SW 1271 (cell line): Measurements from ENCODE around the gene RAB40A.
"Not testable (repeated sequence)": the region's sequence is repeated elsewhere in the genome, so short reads cannot be mapped to it uniquely, and the experiment has no call there.

Source experiments
- DNase-seq, 2 experiments: peaks; one replicate each; lab custom pipeline; 2025; lab: John Stamatoyannopoulos, UW

RAB40A gene

DNA sequence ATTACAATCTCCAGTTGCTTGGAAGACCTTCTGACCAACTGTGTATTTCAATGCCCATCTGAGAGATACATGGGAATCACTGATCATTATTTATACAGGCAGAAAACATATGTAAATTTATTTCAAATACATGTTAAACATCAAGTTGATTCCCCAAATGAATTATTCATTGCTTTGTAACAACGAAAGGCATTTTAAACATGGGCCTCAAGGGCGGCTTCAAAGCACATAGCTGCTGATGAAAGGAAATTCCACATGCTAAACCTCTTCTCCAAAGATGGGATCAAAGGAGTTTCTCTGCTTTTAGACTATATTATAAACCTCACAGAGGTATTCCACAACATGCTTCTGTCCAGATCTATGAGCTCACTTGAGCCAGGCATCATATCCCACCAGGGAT, 4.3 kb upstream of the RAB40A start:
- DNase-seq, result no peak

DNA sequence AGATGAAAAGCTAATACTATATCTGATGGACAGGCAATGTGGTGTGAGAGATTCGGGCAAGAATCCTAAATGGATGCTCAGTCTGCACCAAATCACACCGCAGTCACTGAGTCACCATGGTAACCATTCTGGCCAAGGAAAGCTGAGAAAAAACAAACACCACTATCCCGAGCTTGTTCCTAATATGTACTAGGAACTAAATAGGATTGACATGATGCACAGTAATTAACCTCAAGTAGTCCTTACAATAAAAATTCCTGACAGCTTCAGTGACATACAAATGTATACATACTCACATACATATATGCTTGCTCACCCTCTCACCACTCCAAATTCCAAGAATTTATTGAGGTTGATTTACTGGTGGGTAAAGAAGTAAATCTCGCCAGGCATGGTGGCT, 1.1 kb upstream of the RAB40A start:
- DNase-seq, result no peak

DNA sequence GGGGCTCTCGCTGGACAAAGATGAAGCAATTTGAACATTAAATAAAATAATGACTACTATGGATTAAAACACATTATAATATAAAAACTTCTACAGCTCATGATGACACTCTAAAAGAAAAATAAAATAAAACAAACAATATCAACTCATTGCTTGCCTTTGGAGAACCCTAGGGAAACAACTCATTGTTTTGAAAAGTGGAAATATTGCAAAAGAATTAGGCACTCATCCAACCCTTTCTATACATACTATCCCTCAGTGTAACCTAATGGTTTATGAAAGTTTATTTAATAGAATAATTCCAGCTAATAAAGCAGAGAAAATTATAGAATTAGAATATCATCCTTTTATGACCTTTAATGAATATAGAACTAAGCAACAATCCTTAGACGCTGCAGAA, 718 bp downstream of the RAB40A start:
- no peak for DNase-seq

DNA sequence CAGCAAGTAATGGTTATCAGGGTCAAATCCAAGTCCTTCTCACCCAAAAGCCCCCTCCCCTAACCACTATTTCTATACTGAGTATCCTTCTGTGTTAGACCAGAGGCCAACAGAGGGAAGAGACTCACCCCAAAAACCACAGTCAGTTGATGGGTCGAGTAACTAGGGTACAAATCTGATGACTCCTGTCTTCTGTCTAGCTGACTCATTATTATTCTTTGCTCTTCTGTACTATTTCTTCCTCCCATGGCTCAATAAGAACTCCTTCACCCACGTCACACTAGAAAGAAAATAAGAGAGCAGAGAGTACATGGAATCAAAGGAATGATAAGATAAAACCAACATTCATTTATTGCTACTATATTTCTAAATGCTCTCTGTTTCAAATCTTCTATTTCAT, 2.0 kb downstream of the RAB40A start:
- no peak for DNase-seq

DNA sequence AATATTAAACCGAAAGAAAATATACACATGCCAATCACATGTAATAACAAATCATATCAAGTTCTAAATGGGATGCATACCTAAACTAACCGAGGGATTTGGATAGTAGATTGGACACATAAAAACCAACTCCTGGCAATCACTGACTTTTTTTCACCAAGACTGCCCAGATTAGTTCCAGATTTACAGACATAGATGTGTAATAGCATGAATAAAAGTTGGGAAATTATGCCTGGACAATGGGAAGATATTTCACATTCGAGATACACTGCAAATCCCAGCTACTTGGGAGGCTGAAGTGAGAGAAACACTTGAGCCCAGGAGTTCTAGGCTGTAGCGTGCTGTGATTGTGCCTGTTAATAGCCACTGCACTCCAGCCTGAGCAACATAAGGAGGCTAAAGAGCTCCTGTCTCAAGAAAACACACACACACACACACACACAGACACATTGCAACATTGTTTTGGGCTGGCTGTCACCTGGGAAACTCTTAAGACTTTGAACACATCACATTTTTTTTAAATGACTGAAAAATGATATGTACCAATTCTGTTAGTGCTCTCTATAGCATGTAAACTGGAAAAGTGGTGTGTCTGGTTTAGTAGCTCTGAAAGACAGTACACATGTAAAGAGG, 5.7 kb downstream of the RAB40A start:
- DNase-seq, result no peak

DNA sequence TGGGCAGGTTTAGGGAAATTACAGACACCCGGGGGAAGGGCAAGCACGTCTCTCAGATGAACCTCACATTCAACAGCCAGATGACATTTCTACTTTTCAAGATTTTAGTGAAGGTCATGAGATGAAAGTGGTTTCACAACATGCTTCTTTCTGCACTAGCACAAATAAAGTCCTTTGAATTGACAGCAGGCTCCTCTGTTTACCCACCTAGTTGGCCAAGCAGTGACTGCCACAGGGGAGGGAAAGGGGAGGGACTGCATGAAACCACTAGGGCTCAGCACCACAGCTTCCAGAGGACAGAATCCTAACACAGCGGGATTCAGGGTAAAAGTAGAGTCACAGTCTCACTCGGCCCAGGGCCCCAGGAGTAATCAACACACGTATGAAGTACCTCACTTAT, 6.2 kb downstream of the RAB40A start:
- DNase-seq, result no peak

DNA sequence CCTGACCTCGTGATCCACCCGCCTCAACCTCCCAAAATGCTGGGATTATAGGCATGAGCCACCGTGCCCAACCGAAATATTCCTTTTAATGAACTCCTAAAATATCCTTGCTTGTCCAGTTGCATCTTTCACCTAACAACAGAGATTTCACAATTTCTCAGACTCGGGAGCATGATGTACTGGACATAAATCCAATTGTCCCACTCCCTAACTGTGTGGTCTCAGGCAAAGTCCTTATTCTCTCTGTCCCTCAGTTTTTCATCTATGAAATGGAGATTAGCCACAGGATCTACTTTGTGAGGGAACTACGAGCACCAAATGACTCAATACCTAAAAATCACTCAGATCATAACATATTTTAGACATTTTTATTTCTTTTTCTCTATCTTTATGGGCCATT, 9.3 kb downstream of the RAB40A start:
- no peak for DNase-seq

DNA sequence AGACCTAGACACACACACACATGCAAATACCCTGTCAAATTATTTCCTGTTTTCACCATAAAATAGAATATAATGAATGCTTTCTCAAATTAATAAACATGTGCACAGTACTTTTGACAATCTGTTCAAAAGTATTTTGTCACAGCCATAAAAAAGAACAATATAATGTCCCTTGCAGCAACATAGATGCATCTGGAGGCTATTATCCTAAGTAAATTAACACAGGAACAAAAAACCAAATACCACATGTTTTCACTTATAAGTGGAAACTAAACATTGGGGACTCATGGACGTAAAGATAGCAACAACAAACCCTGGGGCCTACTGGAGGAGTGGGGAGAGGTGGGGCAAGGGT, 15.5 kb downstream of the RAB40A start:
- no peak for DNase-seq

DNA sequence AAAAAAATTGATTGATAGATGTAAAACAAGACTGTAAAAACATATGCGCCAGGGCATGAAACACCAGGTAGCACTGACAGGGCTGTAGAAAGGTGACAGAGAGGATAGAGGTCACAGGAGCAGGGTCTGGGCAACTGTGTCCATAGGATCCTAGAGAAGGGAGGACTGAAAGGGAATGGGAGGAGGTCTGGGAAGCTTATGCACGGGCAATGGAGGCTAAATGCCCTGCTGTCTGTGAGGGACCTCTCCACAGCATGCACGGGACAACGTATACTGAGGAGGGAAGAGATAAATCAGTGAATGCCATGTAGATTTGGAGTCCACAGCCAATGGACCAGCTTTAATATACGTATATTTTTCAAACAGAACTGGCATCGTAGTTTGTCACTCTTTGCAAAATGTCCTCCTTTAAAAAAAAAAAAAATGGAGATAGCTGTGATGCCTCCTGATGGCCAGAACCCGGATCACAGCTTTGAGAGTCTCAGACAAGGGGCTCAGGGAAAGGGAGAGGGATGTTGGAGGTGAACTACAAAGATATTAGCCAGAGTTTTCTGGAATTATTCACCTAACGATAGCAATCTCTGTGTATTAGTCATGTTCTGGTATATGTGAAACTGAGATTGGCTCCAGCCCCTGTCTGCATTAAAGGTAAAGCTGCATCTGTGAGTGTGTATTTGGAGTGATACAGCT, 16.0 kb downstream of the RAB40A start:
- DNase-seq, result no peak

DNA sequence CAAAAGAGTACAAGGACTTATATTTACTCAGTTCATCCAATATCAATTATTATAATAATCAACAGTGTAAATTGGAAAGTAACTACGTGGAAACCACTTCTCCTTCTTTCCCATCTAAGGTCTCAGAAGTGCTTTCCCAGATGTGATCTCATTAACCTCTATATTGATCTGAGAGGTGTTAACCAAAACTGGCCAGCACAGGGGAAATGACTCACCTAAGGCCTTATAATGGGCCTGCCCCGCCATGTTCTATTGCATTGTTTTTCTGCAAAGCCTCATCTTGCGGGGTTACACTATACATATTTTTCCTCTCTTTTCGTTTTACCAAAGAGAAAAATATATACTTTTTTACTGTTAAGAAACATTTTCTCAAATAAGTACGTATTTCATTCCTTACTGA, 20.5 kb downstream of the RAB40A start:
- DNase-seq, result no peak

DNA sequence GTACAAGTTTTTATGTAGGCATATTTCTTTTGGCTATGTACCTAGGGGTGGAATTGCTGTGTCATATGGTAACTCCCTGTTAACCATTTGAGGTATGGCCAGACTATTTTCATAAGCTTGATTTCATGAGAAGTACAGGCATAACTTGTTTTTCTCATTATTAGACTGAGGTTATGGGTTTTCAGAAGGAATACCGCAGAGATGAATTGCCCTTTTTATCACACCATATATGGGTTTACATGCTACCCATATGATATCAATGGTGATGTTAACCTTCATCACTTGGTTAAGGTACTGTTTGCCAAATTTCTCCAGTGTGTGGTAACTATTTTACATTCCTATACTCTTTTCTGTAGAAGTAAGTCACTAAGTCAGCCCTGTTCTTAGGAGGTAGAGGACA, 23.5 kb downstream of the RAB40A start:
- no peak for DNase-seq

DNA sequence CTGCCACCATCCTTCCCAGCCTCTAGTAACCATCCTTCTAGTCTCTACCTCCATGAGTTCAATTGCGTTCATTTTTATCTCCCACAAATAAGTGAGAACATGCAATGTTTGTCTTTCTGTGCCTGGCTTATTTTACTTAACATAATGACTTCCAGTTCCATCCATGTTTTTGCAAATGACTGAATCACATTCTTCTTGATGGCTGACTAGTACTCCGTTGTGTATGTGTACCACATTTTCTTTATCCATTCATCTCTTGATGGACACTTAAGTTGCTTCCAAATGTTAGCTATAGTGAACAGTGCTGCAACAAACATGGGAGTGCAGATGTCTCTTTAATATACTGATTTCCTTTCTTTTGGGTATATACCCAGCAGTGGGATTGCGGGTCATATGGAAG, 25.7 kb downstream of the RAB40A start:
- DNase-seq, result not testable (repeated sequence)

DNA sequence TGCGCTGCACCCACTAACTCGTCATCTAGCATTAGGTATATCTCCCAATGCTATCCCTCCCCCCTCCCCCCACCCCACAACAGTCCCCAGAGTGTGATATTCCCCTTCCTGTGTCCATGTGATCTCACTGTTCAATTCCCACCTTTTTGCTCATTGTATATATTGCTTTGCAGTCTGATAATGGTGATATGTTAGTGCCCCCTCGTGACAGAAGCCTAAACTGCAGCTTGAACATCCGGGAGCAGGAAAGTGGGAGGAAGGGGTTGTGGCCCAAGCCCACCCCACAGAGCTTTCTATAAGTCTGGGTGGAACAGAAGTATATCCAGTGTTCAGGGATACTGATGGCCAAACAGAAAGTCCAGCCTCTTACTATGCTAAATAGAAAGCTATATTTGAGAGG, 29.6 kb downstream of the RAB40A start:
- peak in 1 of 2 experiments; percentile 5 for DNase-seq

DNA sequence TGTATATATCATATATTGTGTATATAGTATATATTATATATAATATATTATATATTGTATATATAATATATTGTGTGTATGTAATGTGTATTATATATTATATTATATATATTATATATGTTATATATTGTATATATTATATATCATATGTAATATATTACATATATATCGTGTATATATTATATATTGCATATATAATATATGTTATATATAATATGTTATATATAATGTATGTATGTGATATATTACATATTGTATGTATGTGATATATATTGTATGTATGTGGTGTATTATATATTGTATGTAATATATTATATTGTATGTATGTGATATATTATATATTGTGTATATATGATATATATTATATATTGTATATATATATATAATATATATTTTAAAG, 30.5 kb downstream of the RAB40A start:
- DNase-seq, result no peak

DNA sequence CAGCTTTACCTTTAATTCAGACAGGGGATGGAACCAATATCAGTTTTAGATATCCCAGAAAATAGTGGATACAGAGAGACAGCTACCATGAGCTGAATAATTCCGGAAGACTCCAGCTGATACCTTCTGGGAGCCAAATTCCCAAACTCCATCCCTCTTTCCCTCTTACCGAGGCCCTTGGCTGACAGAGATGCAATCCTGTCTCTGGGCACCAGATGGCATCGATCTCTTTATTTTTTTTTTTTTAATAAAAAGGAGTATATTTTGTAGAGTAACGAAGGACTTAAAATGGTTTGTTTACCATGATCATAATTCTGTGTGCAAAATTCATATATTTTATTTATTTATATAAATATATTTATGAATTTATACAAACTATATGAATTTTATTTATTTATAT, 31.0 kb downstream of the RAB40A start:
- DNase-seq, result peak in 1 of 2 experiments; percentile 1

DNA sequence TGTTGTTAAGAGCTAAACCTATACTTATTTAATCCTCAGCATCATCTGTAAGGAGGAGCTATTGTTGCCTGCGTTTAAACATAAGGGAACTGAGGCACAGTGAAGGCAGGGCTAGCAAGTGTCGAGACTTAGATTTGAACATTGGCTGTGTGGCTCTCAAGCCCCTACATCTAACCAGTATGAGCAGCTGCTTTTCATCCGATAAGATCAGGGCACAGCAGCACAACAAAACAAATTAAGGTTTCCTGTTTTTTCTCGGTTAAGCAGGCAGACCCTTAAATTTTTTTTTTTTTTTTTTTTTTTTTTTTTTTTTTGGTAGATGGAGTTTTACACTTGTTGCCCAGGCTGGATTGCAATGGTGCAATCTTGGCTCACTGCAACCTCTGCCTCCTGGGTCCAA, 35.6 kb downstream of the RAB40A start:
- no peak for DNase-seq

DNA sequence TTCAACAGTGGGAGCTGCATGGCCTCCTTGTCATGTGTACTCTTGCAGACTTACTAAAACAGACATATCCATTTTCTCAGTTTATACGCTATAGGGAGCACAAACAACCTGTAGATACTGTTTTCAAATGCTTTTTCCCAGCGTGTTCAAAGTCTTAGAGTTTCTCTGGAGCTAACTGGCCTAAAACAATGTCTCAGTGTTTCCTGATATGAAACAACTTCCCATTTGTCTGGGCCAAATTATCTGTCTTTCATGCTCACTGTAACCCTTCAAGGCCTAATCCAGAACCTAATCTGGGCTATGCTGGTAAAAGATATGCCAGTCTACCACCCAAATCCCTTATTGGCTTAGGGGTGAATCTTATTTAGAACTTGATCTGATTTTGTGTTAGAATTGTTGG, 38.8 kb downstream of the RAB40A start:
- DNase-seq, result no peak

DNA sequence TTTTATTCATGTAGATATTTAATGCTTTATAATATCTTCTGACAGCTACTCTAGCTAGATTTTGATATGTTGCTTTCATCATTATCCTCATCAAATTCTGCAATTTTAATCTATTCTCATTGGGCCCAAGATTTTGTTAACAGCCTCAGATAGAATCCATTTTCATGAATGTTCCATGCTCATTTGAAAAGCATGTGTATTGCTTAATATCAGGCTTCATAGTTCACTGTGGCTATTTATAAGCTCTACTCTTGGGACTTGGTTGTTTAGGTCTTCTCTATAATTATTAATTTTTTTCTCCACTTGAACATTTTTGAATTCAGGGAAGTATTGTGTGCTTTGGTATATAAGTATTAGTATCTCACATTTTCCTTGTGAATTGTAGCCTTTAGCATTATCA, 41.8 kb downstream of the RAB40A start:
- no peak for DNase-seq

DNA sequence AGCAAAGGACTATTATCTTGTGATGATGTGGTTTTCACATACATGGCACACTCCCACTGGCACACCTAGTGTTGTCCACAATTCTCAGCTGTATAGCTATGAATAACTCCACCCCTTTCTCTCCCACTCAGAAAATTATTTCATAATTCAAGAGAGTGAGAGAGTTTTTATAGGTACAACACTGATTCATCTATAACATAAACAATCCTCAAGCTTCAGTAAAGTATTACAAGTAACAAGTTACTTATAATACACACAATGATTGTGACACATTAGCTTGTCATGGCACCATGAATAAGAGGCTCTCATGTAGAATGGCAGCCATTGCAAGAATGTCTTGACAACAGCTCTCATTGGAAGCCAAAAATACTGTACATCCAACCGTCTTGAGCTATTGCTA, 43.9 kb downstream of the RAB40A start:
- no peak for DNase-seq

DNA sequence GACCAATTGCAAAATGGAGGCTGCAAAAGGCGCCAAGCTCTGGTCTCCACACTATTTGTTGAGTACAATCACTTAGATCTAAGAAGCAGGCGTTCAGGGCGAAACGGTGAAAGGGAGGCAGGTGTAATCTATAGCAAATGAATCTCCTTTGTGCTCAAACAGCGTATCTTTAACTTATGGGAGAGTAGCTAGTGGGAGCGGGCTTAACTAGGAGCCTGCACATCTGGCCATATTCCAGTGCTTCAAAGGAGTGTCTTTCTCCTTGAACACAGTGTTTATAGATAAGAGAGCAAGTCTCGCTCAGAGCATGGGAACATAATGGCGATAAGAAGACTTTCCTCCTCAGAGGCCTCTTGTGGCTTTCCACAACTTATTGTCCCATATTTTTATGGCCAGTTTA, 49.3 kb downstream of the RAB40A start:
- not testable (repeated sequence) for DNase-seq

DNA sequence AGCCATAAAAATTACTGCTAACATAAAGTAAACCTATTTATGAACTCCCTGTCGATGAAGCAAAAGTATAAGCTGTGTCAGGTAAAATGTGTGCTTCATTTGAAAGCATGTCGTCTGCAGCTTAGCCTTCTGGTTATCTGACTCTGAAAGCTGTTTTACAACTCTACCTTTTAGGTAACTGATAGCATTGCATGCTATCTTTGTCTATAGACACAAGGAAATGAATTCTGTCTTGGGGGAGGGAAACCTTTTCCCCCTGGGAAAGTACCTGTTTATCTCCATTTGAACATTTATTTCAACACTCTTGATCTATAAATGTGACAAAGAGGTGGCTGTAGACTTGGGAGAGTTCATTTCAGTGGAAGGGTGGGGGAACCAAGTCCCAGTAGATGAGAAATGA, 51.4 kb downstream of the RAB40A start:
- DNase-seq, result no peak

DNA sequence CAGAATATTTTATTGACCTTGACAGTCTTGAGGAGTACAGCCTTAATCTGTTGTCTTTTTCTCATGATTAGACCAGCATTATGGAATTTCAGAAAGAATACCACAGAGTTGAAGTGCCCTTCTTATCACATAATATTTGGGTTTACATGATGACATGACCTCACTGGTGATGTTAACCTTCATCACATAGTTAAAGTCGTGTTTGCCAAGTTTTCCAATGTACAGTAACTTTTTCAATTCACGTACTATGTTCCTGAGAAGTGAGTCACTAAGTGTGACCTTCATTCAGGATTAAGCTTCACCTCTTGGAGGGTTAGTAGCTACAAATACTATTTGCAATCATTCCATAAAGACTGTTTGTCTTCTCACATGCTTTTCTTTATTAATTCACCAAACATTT, 52.1 kb downstream of the RAB40A start:
- DNase-seq, result no peak

DNA sequence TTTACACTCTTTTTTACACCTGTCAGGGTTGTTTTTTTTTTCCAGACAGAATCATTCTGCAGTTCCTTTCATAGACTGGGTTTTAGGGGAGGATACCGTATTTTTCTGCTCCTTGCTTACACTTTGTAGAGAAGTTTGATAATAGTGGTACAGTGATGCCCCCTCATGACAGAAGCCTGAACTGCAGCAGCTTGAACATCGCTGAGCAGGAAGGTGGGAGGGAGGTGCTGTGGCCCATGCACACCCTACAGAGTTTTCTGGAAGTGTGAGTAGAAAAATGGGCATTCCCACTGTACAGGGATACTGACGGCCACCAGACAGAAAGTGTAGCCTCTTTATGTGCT, 54.5 kb downstream of the RAB40A start:
- DNase-seq, result peak in 1 of 2 experiments; percentile 5

DNA sequence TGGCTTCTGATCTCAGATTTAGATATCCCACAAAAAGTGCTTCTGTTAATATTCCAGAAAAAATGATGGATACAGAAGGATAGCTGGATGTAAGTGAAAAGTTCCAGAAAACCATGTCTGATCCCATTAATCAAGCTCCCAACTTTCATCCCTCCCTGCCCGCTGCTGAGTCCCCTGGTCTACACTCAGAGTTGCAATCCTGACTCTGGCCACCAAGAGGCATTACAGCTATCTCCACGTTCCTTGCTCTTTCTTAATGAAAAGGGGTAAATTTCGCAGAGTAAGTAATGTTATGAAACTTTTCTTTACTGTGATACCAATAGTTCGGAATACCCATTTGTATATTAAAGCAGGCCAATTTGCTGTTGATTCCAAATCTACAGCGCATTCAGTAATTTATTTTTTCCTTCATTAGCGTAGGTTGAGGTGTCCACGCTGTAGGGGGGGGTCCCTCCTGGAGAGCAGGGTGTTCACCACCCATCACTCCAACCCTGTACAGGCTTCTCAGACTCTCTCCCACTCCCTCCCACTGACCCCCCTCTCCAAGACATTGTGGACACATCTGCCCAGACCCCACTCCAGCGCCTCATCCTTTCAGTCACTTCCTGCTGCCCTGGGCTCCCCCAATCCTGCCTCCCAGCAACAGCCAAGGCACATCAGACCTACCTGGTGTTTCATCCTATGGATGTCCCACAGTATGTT, 55.1 kb downstream of the RAB40A start:
- DNase-seq, result peak; percentile 0 to 1
